HEK293 (cell line): ENCODE data around the gene ACACB.

Experiments used
- CTCF ChIA-PET: fragments of 350-600 bp; formaldehyde crosslinking; extraction: SDS; loops from one replicate; lab custom pipeline; 2021; ENCODE audit warnings: antibody characterized with exemption; lab: Yijun Ruan, JAX
- POLR2A ChIA-PET: fragments of 300-600 bp; formaldehyde crosslinking; extraction: SDS; loops from one replicate; lab custom pipeline; 2020; ENCODE audit warnings: antibody characterized with exemption, inconsistent platforms; lab: Yijun Ruan, JAX
- H3K27ac ChIP-seq: fragments of 200-500 bp; sonication (Bioruptor generic); 2 replicates; pipeline ENCODE4 v1.5.1; 2014; ENCODE audit warnings: low read depth, low read length, control low read depth, inconsistent platforms; ENCODE audit errors: extremely low read depth
- H3K36me3 ChIP-seq, 2 experiments: fragments of 200-500 bp in 1 of 2; sonication (Bioruptor generic) in 1 of 2; 1 replicate in 1 of 2; 2 replicates in 1 of 2; pipeline ENCODE4 v1.5.1; 2014 to 2017; ENCODE audit warnings: inconsistent platforms in 2 of 2, low read length in 2 of 2; ENCODE audit not compliant: control insufficient read depth in 2 of 2, insufficient read depth in 1 of 2
- H3K4me1 ChIP-seq: fragments of 200-500 bp; sonication (Bioruptor generic); 2 replicates; pipeline ENCODE4 v1.5.1; 2014; ENCODE audit warnings: mild to moderate bottlenecking, low read length, inconsistent platforms; ENCODE audit not compliant: control insufficient read depth, insufficient read depth
- H3K4me3 ChIP-seq: 2 replicates; pipeline ENCODE4 v1.5.1; 2011; ENCODE audit warnings: low read depth, mild to moderate bottlenecking, control low read depth, low read length, moderate library complexity
- H3K9me3 ChIP-seq: fragments of 200-500 bp; sonication (Bioruptor generic); 2 replicates; pipeline ENCODE4 v1.5.1; 2014; ENCODE audit warnings: low read depth, low read length, inconsistent platforms; ENCODE audit not compliant: control insufficient read depth, insufficient read depth
- BCL11A ChIP-seq: fragments of 450-650 bp; formaldehyde crosslinking; IDR thresholded peaks from 2 replicates; pipeline ENCODE4 v1.5.1; 2016; ENCODE audit warnings: low read depth, missing biosample characterization, missing genetic modification characterization
- HOXA7 ChIP-seq: sonication (generic); formaldehyde crosslinking; IDR thresholded peaks from 2 replicates; pipeline ENCODE4 v1.8.1; 2022; ENCODE audit warnings: missing genetic modification reagents, borderline replicate concordance
- HOXC10 ChIP-seq: sonication (generic); formaldehyde crosslinking; IDR thresholded peaks from 2 replicates; pipeline ENCODE4 v1.8.1; 2023; ENCODE audit warnings: mild to moderate bottlenecking, missing genetic modification reagents
- IKZF3 ChIP-seq: fragments of 450-650 bp; IDR thresholded peaks from 2 replicates; pipeline ENCODE4 v1.5.0; 2018; ENCODE audit warnings: missing biosample characterization, mild to moderate bottlenecking, missing genetic modification characterization, moderate library complexity
- KLF16 ChIP-seq: fragments of 450-650 bp; formaldehyde crosslinking; IDR thresholded peaks from 2 replicates; pipeline ENCODE4 v1.5.1; 2017; ENCODE audit warnings: missing biosample characterization, missing genetic modification characterization
- KLF9 ChIP-seq: fragments of 450-650 bp; formaldehyde crosslinking; IDR thresholded peaks from 2 replicates; pipeline ENCODE4 v1.5.1; 2016; ENCODE audit warnings: missing biosample characterization, missing genetic modification characterization, low read depth
- REPIN1 ChIP-seq: fragments of 450-650 bp; formaldehyde crosslinking; IDR thresholded peaks from 2 replicates; pipeline ENCODE4 v1.5.1; 2017; ENCODE audit warnings: missing biosample characterization, missing genetic modification characterization, low read depth
- TRIM28 ChIP-seq: IDR thresholded peaks from 2 replicates; pipeline ENCODE4 v1.6.1; 2011; ENCODE audit warnings: low read length, control low read depth, borderline replicate concordance
- ZBTB21 ChIP-seq: fragments of 450-650 bp; formaldehyde crosslinking; IDR thresholded peaks from 2 replicates; pipeline ENCODE4 v1.5.1; 2017; ENCODE audit warnings: missing biosample characterization, missing genetic modification characterization
- ZBTB49 ChIP-seq: fragments of 450-650 bp; formaldehyde crosslinking; IDR thresholded peaks from 2 replicates; pipeline ENCODE4 v1.5.1; 2016; ENCODE audit warnings: missing biosample characterization, missing genetic modification characterization, low read depth
- ZFP41 ChIP-seq: fragments of 450-650 bp; formaldehyde crosslinking; IDR thresholded peaks from 2 replicates; pipeline ENCODE4 v1.5.1; 2016; ENCODE audit warnings: missing biosample characterization, missing genetic modification characterization, borderline replicate concordance
- ZNF133 ChIP-seq: fragments of 450-650 bp; formaldehyde crosslinking; IDR thresholded peaks from 2 replicates; pipeline ENCODE4 v1.5.1; 2016; ENCODE audit warnings: missing biosample characterization, missing genetic modification characterization
- ZNF175 ChIP-seq: fragments of 450-650 bp; formaldehyde crosslinking; IDR thresholded peaks from 2 replicates; pipeline ENCODE4 v1.5.1; 2016; ENCODE audit warnings: missing biosample characterization, missing genetic modification characterization
- ZNF18 ChIP-seq: fragments of 450-650 bp; formaldehyde crosslinking; IDR thresholded peaks from 2 replicates; pipeline ENCODE4 v1.5.1; 2016; ENCODE audit warnings: missing biosample characterization, missing genetic modification characterization
- ZNF184 ChIP-seq: fragments of 450-650 bp; IDR thresholded peaks from 2 replicates; pipeline ENCODE4 v1.5.1; 2018; ENCODE audit warnings: missing biosample characterization, mild to moderate bottlenecking, missing genetic modification characterization
- ZNF221 ChIP-seq: fragments of 450-650 bp; formaldehyde crosslinking; IDR thresholded peaks from 2 replicates; pipeline ENCODE4 v1.5.1; 2017; ENCODE audit warnings: missing biosample characterization, missing genetic modification characterization, borderline replicate concordance
- ZNF37A ChIP-seq: fragments of 450-650 bp; IDR thresholded peaks from 2 replicates; pipeline ENCODE4 v1.5.1; 2018; ENCODE audit warnings: missing biosample characterization, missing genetic modification characterization
- ZNF404 ChIP-seq: fragments of 450-650 bp; formaldehyde crosslinking; IDR thresholded peaks from 2 replicates; pipeline ENCODE4 v1.5.1; 2017; ENCODE audit warnings: missing biosample characterization, missing genetic modification characterization
- ZNF473 ChIP-seq: fragments of 450-650 bp; formaldehyde crosslinking; IDR thresholded peaks from 2 replicates; pipeline ENCODE4 v1.5.1; 2017; ENCODE audit warnings: missing biosample characterization, missing genetic modification characterization
- ZNF501 ChIP-seq: fragments of 450-650 bp; formaldehyde crosslinking; IDR thresholded peaks from 2 replicates; pipeline ENCODE4 v1.5.1; 2016; ENCODE audit warnings: missing biosample characterization, missing genetic modification characterization
- ZNF510 ChIP-seq: fragments of 450-650 bp; formaldehyde crosslinking; IDR thresholded peaks from 2 replicates; pipeline ENCODE4 v1.5.1; 2018; ENCODE audit warnings: mild to moderate bottlenecking, missing genetic modification characterization, missing biosample characterization; ENCODE audit not compliant: insufficient replicate concordance
- ZNF600 ChIP-seq: fragments of 450-650 bp; formaldehyde crosslinking; IDR thresholded peaks from 2 replicates; pipeline ENCODE4 v1.5.1; 2016; ENCODE audit warnings: missing biosample characterization, missing genetic modification characterization
- ZNF664 ChIP-seq: fragments of 450-650 bp; formaldehyde crosslinking; IDR thresholded peaks from 2 replicates; pipeline ENCODE4 v1.5.1; 2016; ENCODE audit warnings: missing biosample characterization, missing genetic modification characterization
- ZNF707 ChIP-seq: fragments of 450-650 bp; formaldehyde crosslinking; IDR thresholded peaks from 2 replicates; pipeline ENCODE4 v1.5.1; 2016; ENCODE audit warnings: missing biosample characterization, missing genetic modification characterization
- ZNF785 ChIP-seq: fragments of 450-650 bp; formaldehyde crosslinking; IDR thresholded peaks from 2 replicates; pipeline ENCODE4 v1.5.1; 2016; ENCODE audit warnings: missing biosample characterization, missing genetic modification characterization
- ZNF791 ChIP-seq: fragments of 450-650 bp; formaldehyde crosslinking; IDR thresholded peaks from 2 replicates; pipeline ENCODE4 v1.5.1; 2016; ENCODE audit warnings: missing biosample characterization, missing genetic modification characterization
- ZSCAN16 ChIP-seq: fragments of 450-650 bp; formaldehyde crosslinking; IDR thresholded peaks from 2 replicates; pipeline ENCODE4 v1.5.1; 2016; ENCODE audit warnings: missing biosample characterization, missing genetic modification characterization
- ZSCAN23 ChIP-seq: fragments of 450-650 bp; formaldehyde crosslinking; IDR thresholded peaks from 2 replicates; pipeline ENCODE4 v1.5.1; 2016; ENCODE audit warnings: missing biosample characterization, missing genetic modification characterization
- ZSCAN30 ChIP-seq: fragments of 450-650 bp; IDR thresholded peaks from 2 replicates; pipeline ENCODE4 v1.5.1; 2018; ENCODE audit warnings: missing biosample characterization, mild to moderate bottlenecking, missing genetic modification characterization, moderate library complexity
- ZSCAN5A ChIP-seq: fragments of 450-650 bp; formaldehyde crosslinking; IDR thresholded peaks from 2 replicates; pipeline ENCODE4 v1.5.1; 2016; ENCODE audit warnings: missing biosample characterization, missing genetic modification characterization

Gene ACACB

GRCh38 chr12:109124878-109125648 is 8.7 kb downstream of the ACACB start:
- CTCF ChIA-PET, result interaction anchor here (0.6 to 4.7 kb wide), 3 partner anchors 13 to 876 kb away, joined by 3 to 22 read pairs (median 4); no protein-coding TSS in a partner anchor

GRCh38 chr12:109125791-109126190 is 9.4 kb downstream of the ACACB start:
- no peaks in the 10 kb centered on the region for H3K36me3 ChIP-seq
- H3K9me3 ChIP-seq, result no peaks in the 10 kb centered on the region
- TF ChIP-seq KLF16 (tag by site-specific recombination) (no peak), TRIM28 (no peak), IKZF3 (tag by site-specific recombination) (no peak), ZNF18 (tag by site-specific recombination) (no peak), ZNF510 (tag by site-specific recombination) (no peak), ZBTB21 (tag by site-specific recombination) (no peak), HOXA7 (CRISPR knock-in tag) (no peak), ZSCAN30 (tag by site-specific recombination) (no peak), ZNF707 (tag by site-specific recombination) (no peak), KLF9 (no peak), BCL11A (tag by site-specific recombination) (no peak), HOXC10 (no peak), ZNF37A (tag by site-specific recombination) (no peak), ZNF785 (tag by site-specific recombination) (no peak), ZNF664 (tag by site-specific recombination) (no peak), ZBTB49 (tag by site-specific recombination) (no peak)
- no peaks in the 10 kb centered on the region for H3K4me1 ChIP-seq
- H3K4me3 ChIP-seq, result no peak overlapping the region
- no peak overlapping the region for H3K27ac ChIP-seq
- CTCF ChIA-PET, result interaction anchor here (0.6 to 4.7 kb wide), 2 partner anchors 13 to 138 kb away, joined by 4 to 22 read pairs; no protein-coding TSS in a partner anchor
- POLR2A ChIA-PET, result no interaction called here

More at GRCh38 chr12:109124878-109125648, 8.7 kb downstream of the ACACB start:
- H3K36me3 ChIP-seq, result no peaks in the 10 kb centered on the region
- POLR2A ChIA-PET, result no interaction called here
- TF ChIP-seq ZNF221 (tag by site-specific recombination) (no peak), ZNF600 (tag by site-specific recombination) (no peak), ZFP41 (tag by site-specific recombination) (no peak), REPIN1 (no peak), ZNF175 (no peak), ZNF501 (no peak), ZNF133 (tag by site-specific recombination) (no peak), ZSCAN5A (no peak), ZNF184 (no peak), ZNF404 (tag by site-specific recombination) (no peak), ZNF791 (tag by site-specific recombination) (no peak), ZSCAN16 (tag by site-specific recombination) (no peak), ZNF473 (no peak), ZSCAN23 (tag by site-specific recombination) (no peak)
- no peak overlapping the region for H3K27ac ChIP-seq
- H3K4me1 ChIP-seq, result no peaks in the 10 kb centered on the region
- H3K4me3 ChIP-seq, result no peak overlapping the region
- H3K9me3 ChIP-seq, result no peaks in the 10 kb centered on the region
